Ovary (tissue), 3 donors: ENCODE results near the gene NCKAP1.

Source experiments
- EP300 ChIP-seq: sonication (generic); formaldehyde crosslinking; IDR thresholded peaks from one replicate; pipeline ENCODE4 v1.6.1; 2017; ENCODE audit warnings: antibody characterized with exemption
- POLR2A ChIP-seq: fragments of 450-650 bp; IDR thresholded peaks from one replicate; pipeline ENCODE4 v1.6.1; 2017; ENCODE audit warnings: antibody characterized with exemption, mild to moderate bottlenecking, moderate library complexity
- TF ChIP-seq, protein P1 (sequence below), 3 donors: fragments of 450-650 bp in 2 of 3; fragments of 200-600 bp in 1 of 3; IDR thresholded peaks; one replicate each; pipeline versions ENCODE4 v1.5.1 to v1.8.0; 2016 to 2022; ENCODE audit warnings: antibody characterized with exemption in 3 of 3, mild to moderate bottlenecking in 1 of 3
- donor health status: DM: no; HTN: no; CAD: no.

DNA sequence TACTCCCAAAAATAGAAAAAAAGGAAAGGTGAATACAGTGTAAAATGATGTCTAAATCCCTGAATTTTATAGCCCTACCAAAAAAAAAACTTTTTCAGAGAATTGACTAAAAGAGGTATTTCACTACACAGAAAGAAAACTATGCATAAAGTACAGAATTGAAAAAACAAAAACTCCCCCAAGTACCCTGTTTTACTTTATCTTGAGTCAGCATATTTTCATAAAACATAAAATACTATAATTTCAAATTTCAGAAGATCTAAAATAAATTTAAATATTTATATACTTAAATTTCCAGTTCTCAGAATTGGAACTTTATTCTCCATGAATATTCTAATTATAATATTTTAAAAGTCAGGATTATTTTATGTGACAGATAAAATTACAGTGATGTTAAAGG is 10.1 kb downstream of the NCKAP1 start:
- TF ChIP-seq, protein P1, sequence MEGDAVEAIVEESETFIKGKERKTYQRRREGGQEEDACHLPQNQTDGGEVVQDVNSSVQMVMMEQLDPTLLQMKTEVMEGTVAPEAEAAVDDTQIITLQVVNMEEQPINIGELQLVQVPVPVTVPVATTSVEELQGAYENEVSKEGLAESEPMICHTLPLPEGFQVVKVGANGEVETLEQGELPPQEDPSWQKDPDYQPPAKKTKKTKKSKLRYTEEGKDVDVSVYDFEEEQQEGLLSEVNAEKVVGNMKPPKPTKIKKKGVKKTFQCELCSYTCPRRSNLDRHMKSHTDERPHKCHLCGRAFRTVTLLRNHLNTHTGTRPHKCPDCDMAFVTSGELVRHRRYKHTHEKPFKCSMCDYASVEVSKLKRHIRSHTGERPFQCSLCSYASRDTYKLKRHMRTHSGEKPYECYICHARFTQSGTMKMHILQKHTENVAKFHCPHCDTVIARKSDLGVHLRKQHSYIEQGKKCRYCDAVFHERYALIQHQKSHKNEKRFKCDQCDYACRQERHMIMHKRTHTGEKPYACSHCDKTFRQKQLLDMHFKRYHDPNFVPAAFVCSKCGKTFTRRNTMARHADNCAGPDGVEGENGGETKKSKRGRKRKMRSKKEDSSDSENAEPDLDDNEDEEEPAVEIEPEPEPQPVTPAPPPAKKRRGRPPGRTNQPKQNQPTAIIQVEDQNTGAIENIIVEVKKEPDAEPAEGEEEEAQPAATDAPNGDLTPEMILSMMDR (IDR thresholded peaks at IDR 0.05) = no peak
- TF ChIP-seq EP300 = no peak
- TF ChIP-seq POLR2A = no peak
